ENCODE data around the gene PNMA6F.
"Not testable (repeated sequence)": the region's sequence is repeated elsewhere in the genome, so short reads cannot be mapped to it uniquely, and the experiment has no call there.

GRCh38 chrX:153283982-153284381 lies 37.6 kb downstream of the PNMA6F start:
- TF ChIP-seq EZH2 (IDR thresholded peaks at IDR 0.05); CTCF (IDR thresholded peaks at IDR 0.05 in 2 of 3, conservative IDR thresholded peaks at IDR 0.05 in 1 of 3; ENCODE audit: borderline replicate concordance in 1 of 3, insufficient read depth in 1 of 3, low read depth in 2 of 3, low read length in 2 of 3); POLR2A (IDR thresholded peaks at IDR 0.05; ENCODE audit: borderline replicate concordance, extremely low read depth, insufficient read depth, insufficient read length); REST (IDR thresholded peaks at IDR 0.05; ENCODE audit: low read depth); RAD21 (IDR thresholded peaks at IDR 0.05; ENCODE audit: low read depth); ZFX (IDR thresholded peaks at IDR 0.05); POLR2AphosphoS5 (IDR thresholded peaks at IDR 0.05; ENCODE audit: low read depth, low read length); EGR1 (IDR thresholded peaks at IDR 0.05; ENCODE audit: low read depth); JUND (IDR thresholded peaks at IDR 0.05); ZNF274 (IDR thresholded peaks at IDR 0.05; ENCODE audit: low read depth, low read length); SIN3A (IDR thresholded peaks at IDR 0.05; ENCODE audit: low read depth); ATF3 (IDR thresholded peaks at IDR 0.05); EZH2phosphoT487 (IDR thresholded peaks at IDR 0.05; ENCODE audit: borderline replicate concordance): not testable (repeated sequence)

Measured in HCT116 (cell line).